ENCODE data around the gene HERC4.
"Not testable (repeated sequence)": the region's sequence is repeated elsewhere in the genome, so short reads cannot be mapped to it uniquely, and the experiment has no call there.

HERC4 gene

DNA sequence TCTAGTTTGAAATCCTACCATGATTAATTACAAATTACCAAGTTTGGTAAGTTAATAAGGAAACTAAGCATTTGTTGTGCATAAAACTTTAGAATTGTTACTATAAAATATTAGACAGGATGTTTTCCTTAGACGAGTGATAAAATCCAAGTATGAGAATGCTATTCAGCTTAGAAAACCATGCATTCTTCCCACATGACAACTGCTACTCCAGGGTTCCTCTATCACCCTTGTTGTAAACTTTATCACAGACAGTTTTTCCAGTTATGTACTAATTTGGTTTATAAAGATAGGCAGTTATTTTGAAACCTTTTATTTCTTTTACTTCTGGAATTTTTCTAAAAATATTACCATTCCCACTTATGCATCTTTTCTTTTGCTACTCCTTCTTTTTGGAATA lies 138.7 kb downstream of the HERC4 start:
- DNase-seq: no peak

DNA sequence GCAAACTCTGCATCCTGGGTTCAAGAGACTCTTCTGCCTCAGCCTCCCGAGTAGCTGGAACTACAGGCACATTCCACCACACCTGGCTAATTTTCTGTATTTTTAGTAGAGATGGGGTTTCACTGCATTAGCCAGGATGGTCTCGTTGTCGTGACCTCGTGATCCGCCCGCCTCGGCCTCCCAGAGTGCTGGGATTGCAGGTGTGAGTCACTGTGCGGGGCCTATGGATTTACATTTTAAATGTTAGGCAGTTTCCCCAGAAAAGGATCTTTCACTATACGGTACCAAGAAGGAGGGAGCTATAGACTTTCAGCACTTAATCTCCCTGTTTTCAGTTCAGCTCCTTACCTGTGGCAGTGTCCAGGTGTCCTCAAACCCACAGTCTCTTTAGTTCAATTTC lies 139.9 kb downstream of the HERC4 start:
- DNase-seq: no peak

DNA sequence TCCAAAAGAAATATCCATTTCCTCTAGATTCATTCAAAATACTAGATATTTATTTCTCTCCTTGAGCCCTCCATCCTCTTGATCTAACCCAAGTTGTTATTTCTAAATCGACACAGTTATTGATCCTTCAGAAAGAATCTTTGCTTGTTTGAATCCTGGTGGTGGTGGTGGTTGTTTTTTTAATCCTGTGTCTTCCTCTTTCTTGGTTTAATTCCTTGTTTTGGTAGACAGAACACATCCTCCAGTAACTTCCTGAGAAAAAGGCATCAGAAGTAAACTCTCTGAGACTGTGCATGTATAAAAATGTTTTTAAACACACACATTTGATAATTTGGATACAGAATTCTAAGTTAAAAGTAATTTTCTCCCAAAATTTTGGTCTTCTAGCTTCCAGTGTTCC lies 140.7 kb downstream of the HERC4 start:
- no peak for DNase-seq

DNA sequence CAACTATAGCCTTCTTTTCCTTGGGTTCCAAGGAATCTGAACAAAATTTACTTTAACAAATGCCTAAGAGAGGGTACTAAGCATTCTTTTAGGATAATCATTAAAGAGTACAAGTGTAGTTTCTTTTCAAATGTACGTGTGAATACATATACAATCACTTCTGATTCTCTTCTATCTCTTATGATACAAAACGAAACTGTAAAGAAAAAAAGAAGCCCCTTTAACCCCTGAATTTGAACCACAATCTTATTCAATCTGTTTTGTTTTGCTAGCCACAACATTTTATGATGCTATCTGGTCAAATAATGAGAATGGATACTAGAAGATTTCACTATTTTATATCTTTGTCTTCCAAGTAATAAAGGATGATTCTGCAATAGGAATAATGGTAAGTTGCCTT lies 141.9 kb downstream of the HERC4 start:
- DNase-seq: no peak

DNA sequence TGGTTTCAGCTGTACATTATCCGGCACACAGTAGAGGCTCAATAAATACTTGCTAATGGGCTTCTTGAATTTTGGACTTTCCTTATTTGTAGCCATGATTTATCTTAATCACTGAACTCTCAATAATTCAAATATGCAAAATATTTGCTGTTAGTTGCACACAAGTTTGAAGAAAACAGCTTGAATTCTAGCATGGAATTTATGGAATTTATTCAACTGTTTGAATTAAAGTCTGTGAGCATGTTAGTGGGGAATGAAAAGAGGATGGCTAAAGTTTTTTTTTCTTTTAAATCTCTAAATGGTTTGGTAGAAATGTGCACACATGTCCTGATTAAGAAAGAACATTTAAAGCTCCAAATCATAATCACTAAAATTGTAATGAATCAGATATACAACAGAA lies 148.1 kb downstream of the HERC4 start:
- no peak for DNase-seq

DNA sequence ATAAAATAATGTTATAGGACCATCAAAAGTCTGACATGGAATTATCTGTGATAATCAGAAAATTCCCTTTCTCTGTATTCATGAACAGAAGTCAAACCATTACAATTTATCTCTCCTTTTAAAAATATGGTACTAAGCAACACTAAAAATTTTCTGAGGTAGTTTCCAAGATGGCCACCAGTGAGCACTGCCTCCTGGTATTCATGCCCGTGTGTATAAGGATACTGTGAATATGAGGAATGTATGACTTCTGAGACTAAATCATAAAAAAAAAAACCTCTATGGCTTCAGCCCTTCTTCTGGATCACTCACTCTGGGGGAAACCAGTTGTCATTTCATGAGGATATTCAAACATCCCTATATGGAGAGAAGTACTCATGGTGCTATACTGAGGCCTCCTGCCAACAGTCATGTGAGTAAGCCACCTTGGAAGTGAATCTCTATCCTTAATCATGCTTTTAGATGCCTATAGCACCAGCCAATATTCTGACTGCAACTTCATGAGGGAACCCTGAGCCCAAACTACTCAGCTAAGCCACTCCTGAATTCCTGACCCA lies 149.6 kb downstream of the HERC4 start:
- no peak for DNase-seq

DNA sequence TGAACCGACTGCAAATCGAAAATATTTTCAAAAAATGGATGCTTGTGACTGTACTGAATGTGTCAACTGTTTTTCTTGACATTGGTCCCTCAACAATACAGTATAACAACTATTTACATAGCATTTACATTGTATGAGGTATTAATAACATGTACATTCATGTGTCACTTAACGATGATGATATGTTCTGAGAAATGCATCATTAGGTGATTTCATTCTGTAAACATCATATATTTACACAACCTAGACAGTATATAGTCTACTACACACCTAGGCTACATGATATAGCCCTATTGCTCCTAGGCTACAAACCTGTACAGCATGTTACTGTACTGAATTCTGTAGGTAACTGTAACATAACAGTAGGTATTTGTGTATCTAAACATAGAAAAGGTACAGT lies 150.9 kb downstream of the HERC4 start:
- DNase-seq: no peak

DNA sequence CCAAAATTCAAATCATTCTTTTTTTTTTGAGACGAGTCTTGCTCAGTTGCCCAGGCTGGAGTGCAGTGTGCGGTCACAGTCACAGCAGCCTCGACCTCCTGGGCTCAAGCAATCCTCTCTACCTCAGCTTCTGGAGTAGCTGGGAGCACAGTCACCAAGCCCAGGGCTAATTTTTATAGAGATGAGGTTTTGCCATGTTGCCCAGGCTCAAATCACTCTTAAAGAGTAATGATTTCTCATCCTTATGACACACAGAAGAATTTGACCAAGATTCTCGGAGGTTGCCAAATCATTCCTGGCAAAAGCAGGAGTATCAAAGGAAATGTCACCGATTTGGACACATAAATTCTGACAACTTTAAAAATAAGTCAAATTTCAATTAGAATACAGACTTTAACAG lies 151.5 kb downstream of the HERC4 start:
- no peak for DNase-seq

DNA sequence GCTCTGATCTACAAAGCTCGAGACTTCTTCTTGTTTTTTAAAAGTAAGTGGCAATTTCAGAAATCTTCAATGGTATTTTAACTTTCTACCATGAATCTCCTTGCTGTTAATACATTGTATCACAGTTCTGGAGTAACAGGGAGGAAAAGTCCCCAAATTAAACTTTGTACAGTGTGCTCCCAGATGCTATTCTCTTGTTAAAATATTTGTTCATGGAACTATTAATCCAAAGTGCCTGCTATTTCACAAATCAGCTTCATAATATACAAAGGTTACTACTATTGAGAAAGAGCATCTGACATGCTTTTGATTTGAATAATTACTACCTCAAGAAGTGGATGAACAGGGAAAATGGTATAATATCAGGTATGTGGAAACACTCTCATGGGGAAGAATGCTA lies 154.0 kb downstream of the HERC4 start:
- DNase-seq: no peak

DNA sequence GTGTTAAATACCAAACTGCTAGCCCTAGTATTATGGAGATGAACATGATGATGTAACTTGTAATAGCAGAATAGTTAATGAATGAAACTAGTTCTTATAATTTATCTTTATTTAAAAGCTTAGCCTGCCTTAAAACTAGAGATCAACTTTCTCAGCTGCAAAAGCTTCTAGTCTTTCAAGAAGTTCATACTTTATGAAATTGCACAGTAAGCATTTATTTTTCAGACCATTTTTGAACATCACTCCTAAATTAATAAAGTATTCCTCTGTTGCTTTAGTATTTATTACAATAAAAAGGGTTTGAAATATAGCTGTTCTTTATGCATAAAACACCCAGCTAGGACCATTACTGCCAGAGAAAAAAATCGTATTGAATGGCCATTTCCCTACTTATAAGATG lies 157.4 kb downstream of the HERC4 start:
- DNase-seq: no peak

DNA sequence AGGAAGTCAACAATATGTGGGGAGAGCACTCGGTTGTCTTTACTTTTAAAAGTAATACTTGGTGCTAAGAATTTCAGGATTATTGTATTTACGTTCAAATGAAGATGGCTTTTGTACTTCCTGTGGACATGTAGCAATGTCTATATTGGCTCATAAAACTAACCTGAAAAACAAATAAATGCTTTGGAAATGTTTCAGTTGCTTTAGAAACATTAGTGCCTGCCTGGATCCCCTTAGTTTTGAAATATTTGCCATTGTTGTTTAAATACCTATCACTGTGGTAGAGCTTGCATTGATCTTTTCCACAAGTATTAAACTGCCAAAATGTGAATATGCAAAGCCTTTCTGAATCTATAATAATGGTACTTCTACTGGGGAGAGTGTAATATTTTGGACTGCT lies 157.9 kb downstream of the HERC4 start:
- no peak for DNase-seq

DNA sequence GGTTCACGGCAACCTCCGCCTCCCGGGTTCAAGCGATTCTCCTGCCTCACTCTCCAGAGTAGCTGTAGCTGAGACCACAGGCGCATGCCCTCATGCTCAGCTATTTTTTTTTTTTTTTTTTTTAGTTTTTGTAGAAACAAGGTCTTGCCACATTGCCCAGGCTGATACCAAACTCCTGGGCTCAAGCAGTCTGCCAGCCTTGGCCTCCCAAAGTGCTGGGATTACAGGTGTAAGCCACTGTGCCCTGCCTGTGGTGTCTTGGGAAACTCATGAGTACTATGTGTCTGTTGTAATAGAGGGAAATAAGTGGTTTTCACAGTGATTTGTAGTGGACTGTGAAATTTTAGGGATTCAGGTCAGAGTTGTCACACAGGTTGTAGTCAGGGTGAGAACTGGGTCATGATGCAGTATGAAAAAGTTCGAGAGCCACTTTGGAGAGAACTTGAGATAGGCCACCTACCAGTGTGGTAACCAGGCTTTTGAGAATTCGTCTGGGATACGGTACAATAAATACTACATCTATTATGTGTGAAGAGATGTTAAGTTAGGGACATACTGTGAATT lies 160.2 kb downstream of the HERC4 start:
- no peak for DNase-seq

DNA sequence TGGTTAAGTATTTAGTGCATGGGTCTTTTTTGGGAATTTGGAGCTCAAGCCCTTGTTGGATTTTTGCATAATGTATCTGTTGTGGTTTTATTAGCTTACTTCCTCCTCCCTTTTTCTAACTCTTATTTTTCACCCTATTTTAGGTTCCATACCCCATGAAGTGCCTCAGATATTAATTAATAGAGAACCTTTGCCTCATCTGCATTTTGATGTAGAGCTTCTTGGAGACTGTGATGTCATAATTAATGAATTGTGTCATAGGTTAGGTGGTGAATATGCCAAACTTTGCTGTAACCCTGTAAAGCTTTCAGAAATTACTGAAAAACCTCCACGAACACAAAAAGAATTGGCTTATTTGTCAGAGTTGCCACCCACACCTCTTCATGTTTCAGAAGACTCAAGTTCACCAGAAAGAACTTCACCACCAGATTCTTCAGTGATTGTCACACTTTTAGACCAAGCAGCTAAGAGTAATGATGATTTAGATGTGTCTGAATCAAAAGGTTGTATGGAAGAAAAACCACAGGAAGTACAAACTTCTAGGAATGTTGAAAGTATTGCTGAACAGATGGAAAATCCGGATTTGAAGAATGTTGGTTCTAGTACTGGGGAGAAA lies 162.6 kb downstream of the HERC4 start:
- DNase-seq: no peak

DNA sequence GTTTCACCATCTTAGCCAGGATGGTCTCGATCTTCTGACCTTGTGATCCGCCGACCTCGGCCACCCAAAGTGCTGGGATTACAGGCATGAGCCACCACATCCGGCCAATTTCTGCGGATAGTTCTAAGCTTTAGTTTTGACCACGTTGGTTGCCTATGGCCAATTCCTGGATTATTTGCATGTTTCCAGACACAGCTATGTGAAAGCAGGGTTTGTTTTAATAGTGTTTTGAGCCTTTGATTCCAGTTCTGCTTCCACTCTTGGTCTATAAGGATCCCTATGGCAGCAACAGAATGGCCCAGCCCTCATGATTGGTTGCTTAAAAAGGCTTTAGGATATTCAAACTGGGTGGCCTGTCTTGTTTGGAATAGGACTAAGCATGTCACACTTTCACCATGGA lies 171.5 kb downstream of the HERC4 start:
- DNase-seq: no peak

DNA sequence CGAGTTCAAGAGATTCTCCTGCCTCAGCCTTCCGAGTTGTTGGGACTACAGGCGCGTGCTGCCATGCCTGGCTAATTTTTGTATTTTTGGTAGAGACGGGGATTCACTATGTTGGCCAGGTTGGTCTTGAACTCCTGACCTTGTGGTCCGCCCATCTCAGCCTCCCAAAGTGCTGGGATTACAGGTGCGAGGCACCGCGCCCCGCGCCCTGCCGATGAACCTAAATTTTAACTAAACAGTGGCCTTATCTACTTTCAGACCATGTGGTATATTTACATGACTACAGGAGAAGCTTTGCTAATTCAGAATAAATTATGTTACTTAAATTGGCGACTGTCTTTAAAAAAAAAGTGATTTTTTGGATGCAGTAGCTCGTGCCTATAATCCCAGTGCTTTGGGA lies 181.4 kb downstream of the HERC4 start:
- DNase-seq: no peak

DNA sequence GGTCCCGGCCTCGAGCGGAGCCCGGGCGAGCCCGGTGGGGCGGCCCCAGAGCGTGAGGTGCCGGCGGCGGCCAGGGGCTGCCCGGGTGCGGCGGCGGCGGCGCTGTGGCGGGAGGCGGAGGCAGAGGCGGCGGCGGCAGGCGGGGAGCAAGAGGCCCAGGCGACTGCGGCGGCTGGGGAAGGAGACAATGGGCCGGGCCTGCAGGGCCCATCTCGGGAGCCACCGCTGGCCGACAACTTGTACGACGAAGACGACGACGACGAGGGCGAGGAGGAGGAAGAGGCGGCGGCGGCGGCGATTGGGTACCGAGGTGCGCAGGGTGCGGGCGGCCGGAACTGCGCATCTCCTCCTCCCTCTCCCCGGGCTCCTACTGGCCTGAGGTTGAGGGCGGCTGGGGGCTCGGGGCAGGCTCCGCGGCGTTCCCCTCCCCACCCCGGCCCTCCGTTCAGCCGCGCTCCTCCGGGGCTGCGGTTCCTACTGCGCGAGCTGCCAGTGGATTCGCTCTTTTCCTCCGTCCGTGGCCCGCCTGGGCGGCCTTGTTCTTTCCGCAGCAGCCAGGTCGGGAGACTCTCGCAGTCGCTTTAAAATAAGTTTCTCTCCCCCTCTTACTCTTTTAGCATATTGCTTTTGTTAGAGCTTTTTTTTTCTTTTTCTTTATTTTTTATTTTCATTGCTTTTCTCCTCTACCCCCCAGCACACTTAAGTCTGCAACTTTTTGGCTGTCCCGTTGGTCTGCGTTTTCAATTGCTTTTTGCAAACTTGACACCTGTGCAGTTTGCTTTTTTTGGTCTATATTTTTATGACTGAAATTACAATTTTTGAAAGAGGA lies 190.0 kb downstream of the HERC4 start:
- DNase-seq: peak; percentile 94

DNA sequence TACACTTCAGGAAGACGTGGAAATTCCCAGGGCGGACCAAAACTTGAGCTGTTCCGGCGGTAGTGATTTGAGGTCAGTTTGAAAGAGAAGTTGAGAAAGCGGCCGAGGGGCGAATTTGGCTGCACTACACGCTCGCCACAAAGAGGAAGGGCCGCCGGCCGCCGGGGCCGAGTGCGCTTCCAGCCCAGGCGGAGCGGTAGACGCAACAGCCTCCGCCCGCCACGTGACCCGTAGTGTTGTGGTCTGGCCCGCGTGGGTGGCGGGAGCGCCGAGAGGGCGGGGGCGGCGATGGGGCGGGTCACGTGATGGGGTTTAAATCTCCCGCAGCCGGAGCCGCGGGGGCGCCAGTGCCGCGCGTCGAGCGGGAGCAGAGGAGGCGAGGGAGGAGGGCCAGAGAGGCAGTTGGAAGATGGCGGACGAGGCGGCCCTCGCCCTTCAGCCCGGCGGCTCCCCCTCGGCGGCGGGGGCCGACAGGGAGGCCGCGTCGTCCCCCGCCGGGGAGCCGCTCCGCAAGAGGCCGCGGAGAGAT lies 190.7 kb downstream of the HERC4 start, which contains the start of gene SIRT1:
TSS of gene SIRT1 (plus strand) at position 344 of the 529 bp plus-strand sequence. CDS start at position 410, 66 bp downstream.
- DNase-seq: peak; percentile 93

DNA sequence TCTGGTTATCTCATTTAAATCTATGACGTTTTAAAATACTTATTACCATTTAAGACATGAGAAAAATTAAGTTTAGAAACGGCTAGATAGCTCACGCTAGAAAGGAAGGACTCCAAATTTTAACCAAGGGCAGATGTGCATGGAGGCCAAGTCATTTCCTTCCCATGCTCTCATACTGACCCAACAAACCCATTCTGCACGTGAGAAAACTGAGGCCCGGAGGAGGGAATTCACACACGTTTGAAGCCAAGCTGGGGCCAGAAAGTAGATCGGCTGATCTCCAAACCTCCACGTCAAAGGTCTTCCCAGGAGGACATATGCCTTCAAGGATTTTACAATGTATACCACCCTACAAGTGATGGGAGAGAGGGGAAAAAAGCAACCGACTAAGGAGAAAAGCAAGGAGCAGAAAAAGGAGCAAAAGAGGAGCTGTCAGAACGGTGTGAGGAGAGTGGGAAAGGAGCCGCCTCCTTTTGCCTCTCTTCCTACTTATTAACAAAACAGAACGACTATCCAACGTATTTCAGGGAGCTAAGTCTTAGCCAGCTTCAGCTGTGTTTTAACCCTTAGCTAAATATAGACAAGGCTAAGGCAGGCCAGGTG lies 191.3 kb downstream of the HERC4 start:
- no peak for DNase-seq

DNA sequence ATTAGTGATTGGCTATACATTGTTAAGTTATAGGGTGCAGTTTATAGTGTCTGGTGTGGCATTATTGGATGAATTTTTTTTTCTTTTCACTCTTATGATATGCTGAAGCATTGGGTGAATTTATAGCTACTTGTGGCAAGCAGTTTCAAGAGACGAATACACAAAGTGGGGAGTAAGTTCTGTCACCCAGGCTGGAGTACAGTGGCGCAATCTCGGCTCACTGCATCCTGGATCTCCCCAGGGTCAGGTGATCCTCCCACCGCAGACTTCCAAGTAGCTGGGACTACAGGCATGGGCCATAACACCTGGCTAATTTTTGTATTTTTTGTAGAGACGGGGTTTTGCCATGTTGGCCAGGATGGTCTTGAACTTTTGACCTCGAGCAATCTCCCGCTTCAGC lies 196.9 kb downstream of the HERC4 start:
- DNase-seq: no peak

DNA sequence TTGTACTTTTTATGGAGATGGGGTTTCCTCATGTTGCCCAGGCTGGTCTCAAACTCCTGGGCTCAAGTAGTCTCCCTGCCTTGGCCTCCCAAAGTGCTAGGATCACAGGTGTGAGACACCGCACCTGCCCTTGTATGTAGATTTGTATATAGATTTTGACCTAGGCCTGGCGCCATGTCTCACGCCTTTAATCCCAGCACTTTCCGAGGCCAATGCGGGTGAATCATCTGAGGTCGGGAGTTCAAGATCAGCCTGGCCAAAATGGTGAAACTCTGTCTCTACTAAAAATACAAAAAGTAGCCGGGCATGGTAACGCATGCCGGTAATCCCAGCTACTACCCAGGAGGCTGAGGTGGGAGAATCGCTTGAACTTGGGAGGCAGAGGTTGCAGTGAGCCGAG lies 197.7 kb downstream of the HERC4 start:
- DNase-seq: not testable (repeated sequence)

DNA sequence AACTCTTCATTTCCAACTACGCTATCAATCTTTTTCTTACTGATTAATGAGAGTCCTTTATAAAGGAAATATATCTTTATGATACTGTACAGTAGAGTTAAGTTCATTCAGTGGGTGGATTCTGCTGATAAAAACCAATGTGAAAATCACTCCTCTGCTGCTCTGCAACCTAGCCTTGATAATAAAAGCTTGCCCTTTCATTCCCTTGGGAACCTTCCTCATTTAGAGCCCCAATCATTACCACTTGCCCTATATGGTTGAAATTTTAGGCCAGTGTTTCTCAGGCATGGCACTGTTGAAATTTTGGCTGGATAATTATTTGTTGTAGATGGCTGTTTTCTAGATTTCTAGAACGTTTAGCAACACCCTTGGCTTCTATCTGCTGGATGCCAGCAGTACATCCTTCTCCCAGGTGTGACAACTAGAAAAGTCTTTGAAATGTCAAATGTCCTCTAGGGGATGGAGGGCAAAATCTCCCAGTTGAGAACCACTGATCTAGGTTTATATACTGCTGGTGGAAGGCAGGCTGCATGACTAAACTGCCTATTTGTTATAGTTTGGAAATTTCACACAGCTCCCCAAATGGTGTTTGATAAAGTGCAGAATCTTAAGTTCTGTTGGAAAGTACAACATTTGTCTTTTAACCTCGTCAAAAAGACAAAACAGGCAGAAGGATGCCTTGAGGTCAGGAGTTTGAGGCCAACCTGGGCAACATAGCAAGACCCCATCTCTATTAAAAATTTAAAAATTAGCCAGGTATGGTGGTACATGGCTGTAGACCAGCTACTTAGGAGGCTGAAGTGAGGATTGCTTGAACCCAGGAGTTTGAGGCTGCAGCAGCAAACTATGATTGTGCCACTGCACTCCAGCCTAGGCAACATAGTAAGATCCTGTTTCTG lies 199.5 kb downstream of the HERC4 start:
- no peak for DNase-seq
